Measurements from ENCODE around the gene SORBS2.
"Not testable (repeated sequence)": the region's sequence is repeated elsewhere in the genome, so short reads cannot be mapped to it uniquely, and the experiment has no call there.

Gene SORBS2

GRCh38 chr4:185710487-185710995 lies 101.5 kb downstream of the SORBS2 start:
- no peak for DNase-seq

GRCh38 chr4:185709802-185710486 lies 102.0 kb downstream of the SORBS2 start:
- DNase-seq, result no peak

DNA sequence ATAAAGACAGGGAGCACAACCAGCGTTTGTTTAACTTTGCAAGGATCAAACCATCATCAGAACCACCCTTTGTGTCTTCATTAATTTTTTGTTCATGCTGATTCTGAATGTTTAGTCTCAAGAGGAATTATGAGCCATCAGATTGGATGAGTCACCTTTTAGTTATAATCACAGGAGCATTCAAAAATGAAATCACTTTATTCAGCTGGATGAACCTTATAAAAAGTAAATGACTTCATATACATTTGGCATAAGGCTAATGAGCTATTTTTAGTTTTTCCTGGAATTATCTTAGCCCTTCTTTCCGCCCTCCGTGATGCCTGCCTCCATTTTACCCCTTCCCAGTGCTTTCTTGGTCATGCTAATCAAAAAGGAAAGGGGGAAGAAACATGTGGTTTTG lies 103.6 kb downstream of the SORBS2 start:
- no peak for DNase-seq

DNA sequence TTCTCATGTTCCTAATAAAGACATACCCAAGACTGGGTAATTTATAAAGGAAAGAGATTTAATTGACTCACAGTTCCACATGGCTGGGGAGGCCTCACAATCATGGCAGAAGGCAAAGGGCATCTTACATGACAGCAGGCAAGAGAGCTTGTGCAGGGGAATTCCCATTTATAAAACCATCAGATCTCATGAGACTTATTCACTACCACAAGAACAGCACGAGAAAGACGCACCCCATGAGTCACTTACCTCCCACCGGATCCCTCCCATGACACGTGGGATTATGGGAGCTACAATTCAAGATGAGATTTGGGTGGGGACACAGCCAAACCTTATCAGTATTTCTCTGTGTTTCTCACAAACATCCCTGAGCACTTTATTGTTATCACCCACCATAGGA lies 104.4 kb downstream of the SORBS2 start:
- DNase-seq, result not testable (repeated sequence)

GRCh38 chr4:185702147-185702663 lies 109.8 kb downstream of the SORBS2 start:
- DNase-seq, result no peak

DNA sequence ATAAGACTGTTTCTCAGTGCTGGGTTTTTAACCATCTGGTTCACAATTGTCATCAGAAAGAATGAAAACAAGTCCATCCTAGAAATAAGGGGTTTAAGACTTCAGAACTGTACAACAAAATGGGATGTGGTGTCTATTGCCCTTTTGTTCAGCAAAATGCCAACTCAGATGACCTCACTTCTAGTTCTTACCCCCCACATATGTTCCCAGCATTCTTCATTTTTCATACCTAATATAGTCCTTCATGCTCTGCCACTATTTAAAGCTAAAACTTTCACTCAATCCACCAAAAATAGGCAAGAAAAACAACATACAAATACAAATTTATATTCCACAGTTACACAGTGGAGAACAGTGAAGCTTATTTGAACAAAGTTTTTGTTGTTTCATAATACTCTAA lies 111.4 kb downstream of the SORBS2 start:
- DNase-seq, result no peak

- DNase-seq, result no peak
Observed at GRCh38 chr4:185700048-185700447, 111.9 kb downstream of the SORBS2 start.

- no peak for DNase-seq
Observed at GRCh38 chr4:185697488-185697887, 114.5 kb downstream of the SORBS2 start.

DNA sequence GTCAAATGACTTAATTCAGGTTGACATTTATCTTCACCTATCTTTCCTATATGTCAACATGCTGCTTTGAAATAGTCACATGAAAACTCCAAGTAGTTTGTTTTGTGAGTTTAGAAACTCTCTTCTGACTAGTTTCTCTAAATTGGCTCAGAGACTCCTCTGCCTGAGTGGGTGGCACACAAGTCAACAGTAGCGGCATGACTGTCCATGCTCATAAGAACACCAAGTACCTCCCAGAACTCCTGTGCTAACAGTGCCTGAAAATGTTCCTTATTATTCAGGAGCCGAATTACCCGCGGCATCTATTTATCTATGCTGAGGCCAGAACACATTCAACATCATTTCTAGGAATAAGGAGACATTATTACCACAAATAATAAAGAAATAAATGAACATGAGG lies 116.3 kb downstream of the SORBS2 start:
- no peak for DNase-seq

GRCh38 chr4:185693548-185694215 lies 118.3 kb downstream of the SORBS2 start:
- DNase-seq, result no peak

- DNase-seq, result no peak
Observed at GRCh38 chr4:185689407-185689806, 122.6 kb downstream of the SORBS2 start.

GRCh38 chr4:185685804-185686203 lies 126.2 kb downstream of the SORBS2 start:
- DNase-seq, result no peak

- no peak for DNase-seq
Observed at GRCh38 chr4:185683896-185684295, 128.1 kb downstream of the SORBS2 start.

DNA sequence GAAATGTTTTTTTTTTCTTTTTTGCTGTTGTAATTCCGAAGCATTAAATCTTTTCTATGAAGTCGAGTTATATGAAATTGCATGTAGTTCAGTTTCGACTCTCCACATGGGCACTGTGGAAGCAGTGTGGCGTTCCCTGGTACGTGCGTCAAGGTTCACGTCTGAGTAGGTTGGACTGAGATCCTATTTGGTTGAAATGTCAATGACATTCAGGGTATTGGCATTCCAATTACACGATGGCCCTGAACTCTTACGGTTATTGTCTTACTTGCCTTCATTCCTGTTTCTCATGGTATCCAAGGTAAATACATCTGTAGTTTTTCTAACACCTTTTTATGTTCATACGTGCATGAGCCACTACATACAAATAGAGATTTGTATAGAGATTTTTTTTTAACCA lies 128.8 kb downstream of the SORBS2 start:
- DNase-seq, result no peak

DNA sequence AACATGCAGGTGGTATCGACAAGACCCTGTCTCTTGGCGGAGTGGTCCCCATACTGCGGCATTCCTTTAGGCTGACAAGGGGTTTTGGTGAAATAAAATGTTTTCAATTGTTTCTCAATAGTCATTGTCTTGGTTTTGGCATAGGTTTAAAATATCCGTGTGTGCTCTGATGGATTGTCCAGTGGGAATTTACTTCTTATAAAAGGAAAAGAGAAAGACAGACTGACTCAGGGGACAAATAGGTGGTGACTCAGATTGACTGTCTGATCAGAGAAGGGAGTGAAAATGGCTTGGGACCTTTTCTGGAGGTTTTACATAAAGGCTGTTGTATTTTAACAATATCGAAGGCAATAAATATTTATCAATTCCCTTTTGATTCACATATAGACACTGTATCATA lies 129.8 kb downstream of the SORBS2 start:
- no peak for DNase-seq

- no peak for DNase-seq
Observed at GRCh38 chr4:185681604-185682003, 130.4 kb downstream of the SORBS2 start.

DNA sequence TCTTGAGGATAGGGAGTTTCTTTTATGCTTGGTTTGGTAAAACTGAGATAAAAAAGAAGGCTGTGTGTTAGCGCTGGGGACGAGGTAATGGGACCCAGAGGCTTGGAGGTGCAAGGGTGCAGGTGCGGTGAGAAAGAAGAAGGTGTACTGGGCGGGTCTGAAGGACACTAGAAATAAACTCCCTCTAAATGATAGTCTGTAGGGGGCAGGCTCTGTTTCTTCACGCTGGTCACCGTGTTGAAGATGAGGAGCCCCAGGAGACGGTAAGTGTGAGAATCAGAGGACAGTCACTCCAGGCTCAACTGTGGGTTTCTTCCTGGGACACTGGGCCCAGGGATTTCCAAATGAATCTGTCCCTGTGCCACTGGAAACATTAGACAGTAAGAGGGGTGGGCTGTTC lies 131.4 kb downstream of the SORBS2 start:
- no peak for DNase-seq

- no peak for DNase-seq
Observed at GRCh38 chr4:185679523-185679922, 132.5 kb downstream of the SORBS2 start.

DNA sequence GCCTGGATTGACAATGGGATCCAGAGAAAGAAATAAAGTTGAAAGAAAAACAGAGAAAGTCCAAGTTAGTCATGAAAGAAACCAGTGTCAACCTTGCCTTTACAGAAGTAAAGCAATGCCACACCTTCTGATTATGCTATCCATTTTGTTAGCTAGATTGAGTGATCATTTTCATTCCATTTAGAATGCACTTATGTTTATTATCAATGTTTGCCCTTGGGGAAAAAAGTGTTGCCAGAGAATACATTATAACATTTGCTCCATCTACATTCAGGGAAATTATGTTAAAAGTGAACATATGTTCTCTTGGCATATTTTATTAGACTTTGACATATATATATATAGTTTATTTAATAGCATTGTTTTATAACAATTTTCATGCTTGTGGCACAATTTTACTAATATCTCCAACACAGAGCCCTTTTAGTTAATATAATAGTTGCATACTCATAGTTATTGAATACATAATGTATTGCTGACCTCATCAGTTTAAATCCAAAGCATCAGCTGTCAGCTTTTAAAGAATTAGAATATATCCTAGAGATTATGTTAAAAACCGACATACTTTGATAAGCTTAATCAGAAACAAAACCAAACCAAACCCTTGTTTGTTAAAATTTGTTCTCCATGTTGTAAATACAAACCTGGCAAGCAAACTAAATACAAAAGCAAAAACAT lies 134.2 kb downstream of the SORBS2 start:
- DNase-seq, result no peak

DNA sequence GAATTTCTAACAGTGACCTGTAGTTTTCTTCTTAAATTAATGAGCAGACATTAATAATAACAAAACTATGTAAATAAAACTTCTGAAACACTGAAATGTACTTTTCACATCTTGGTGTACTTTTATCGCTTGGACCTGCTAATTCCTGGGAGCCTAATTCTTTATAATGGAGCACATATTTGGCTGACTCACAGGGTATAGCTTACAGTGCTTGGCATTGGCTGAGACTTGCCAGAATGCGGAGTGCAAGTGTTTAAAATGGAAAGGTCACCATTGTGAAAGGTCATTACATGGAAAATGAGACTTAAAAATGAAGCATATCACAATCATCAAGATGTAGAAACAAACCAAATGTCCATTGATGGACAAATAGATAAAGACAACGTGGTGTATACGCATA lies 139.4 kb downstream of the SORBS2 start:
- no peak for DNase-seq

DNA sequence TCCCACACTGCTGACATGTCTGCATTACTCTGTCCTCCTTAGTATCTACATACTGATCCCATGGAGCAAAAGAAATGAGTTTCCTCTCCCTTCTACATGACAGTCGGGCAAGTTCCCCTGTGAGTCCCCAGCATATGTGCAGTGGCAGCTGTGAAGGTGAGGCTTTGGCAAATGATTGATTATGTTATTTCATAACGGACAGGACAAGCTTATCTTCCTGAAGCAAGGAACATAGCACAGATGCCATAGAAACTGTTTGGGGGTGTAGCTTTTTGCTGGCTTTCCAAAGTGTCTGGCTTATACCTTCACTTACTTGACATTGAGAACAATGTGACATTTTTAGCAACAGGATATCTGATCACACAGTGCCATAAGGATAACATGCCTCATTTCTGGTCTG lies 139.8 kb downstream of the SORBS2 start:
- no peak for DNase-seq

- no peak for DNase-seq
Observed at GRCh38 chr4:185671496-185671895, 140.5 kb downstream of the SORBS2 start.

- DNase-seq, result no peak
Observed at GRCh38 chr4:185671066-185671465, 140.9 kb downstream of the SORBS2 start.

DNA sequence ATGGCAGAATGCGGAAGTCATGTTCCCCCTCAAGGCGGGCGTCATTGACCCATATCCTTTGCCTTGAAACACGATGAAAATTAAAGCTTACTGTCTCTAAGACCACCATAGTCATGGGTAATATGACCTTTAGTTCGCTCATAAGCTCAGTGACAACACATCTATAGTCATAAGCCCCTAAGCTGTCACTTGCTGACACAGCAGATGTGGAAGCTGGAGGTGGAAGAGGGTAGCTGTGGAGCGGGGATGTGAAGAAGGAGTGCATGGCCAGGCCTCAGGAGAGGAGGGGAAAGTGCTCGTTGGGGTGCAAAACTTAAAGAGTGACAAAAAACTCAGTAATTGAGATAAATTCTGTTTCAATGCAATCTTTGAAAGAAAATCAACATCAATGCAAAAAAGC lies 142.7 kb downstream of the SORBS2 start:
- DNase-seq, result no peak

Measured in AML-193 (cell line).